Activated naive CD4-positive, alpha-beta T cell (primary cell): ENCODE data around the gene SEC24C.
"Not testable (repeated sequence)": the region's sequence is repeated elsewhere in the genome, so short reads cannot be mapped to it uniquely, and the experiment has no call there.

Experiments
- DNase-seq, 4 experiments: peaks; one replicate each; lab custom pipeline; 2025; lab: John Stamatoyannopoulos, UW

SEC24C gene

GRCh38 chr10:73772281-73773151, 28.3 kb downstream of the SEC24C start:
- DNase-seq, result peak; percentile 55 to 82 (median 66)

DNA sequence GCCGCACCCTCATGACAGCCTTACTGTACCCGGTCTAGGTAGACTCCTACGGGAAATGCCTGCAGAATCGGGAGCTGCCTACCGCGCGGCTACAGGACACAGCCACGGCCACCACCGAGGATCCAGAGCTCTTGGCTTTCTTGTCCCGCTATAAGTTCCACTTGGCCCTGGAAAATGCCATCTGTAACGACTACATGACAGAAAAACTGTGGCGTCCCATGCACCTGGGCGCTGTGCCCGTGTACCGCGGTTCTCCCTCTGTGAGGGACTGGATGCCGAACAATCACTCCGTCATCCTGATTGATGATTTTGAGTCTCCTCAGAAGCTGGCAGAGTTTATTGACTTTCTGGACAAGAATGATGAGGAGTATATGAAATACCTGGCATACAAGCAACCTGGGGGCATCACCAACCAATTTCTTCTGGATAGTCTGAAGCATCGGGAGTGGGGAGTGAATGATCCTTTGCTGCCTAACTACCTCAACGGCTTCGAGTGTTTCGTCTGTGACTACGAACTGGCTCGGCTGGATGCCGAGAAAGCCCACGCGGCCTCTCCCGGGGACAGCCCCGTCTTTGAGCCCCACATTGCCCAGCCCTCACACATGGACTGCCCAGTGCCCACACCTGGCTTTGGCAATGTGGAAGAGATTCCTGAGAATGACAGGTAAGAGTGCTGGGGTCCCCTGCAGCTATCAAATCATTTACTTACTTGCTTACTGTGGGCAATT, 29.1 kb downstream of the SEC24C start:
- peak in 1 of 4 experiments; percentile 12 for DNase-seq

- DNase-seq, result no peak
Observed at GRCh38 chr10:73774637-73775036, 30.5 kb downstream of the SEC24C start.

- no peak for DNase-seq
Observed at GRCh38 chr10:73779018-73779417, 34.8 kb downstream of the SEC24C start.

DNA sequence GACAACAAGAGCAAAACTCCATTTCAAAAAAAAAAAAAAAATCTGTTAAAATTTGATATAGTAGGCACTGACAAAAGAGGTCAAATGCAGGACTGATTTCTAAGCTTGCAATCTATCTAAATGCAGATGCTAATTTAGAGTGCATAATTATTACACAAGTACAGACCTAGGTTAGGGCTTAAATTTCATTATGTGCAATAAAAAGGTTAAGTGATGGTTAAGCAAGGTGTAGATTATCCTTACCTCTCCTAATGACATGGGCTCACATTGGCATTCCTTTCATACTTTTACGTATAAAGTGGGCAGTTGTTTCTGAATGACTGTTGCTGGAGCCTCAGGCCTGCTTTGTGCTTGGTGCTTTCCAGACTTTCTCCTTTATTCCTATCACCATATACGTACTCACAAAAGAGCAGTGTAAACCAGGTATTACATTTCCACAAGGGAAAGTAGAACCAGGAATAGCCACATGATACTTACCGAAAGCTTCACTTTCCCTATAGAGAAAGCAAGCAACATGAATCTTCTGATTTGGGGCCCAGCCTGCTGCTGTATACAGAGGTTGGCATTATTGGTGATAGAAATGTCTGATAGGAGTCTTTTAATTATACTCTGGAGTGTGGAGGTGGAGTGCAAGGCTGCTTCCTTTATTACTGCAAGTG, 35.5 kb downstream of the SEC24C start:
- DNase-seq, result no peak

- no peak for DNase-seq
Observed at GRCh38 chr10:73780301-73780700, 36.1 kb downstream of the SEC24C start.

DNA sequence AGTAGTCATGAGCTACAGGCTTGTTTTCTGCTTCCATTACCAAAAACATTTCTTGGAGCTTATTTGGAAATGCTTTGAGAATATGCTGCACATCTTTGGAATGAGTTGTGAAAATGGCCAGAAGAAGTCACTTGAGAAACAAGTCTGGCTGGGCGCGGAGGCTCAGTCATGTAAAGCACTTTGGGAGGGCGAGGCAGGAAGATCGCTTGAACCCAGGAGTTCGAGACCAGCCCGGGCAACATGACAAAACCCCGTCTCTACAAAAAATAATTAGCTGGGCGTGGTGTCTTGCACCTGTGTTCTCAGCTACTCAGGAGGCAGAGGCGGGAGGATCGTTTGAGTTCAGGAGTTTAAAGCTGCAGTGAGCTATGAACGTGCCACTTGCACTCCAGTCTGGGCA, 36.8 kb downstream of the SEC24C start:
- no peak for DNase-seq

GRCh38 chr10:73781548-73781878, 37.3 kb downstream of the SEC24C start:
- DNase-seq, result no peak

DNA sequence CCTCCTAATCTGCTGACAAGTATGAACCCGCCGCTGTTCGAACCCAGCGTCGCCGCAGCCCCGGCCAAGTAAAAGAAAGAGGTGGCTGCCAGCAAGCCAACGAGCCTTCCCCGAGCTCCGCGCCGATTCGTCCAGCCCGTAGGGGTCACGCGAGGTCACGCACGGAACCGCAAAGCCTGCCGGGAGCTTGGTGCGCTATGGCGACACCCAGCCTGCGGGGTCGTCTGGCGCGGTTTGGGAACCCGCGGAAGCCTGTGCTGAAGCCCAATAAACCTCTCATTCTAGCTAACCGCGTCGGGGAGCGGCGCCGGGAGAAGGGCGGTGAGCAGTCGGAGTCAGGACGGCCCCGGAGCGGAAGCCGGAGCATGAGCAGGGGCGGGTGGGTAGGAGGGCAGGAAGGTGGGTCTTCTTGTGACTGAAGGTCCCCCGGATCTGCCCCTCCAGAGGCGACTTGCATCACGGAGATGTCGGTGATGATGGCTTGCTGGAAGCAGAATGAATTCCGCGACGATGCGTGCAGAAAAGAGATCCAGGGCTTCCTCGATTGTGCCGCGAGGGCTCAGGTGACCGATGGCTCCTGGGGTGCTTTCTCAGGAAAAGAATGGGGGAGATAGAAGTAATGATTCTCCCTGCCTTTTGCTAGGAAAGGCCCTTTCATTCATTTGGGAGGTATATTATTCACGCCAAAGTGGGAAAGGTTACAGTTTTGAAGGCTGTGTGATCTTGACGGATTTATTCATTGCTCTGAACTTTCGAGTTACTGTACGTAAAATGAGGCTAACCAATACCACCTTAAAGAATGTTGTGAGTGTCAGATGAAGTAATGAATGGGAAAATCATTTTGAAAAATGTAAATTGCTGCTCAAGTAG, 37.9 kb downstream of the SEC24C start, which contains the start of gene CHCHD1:
Gene CHCHD1, plus strand, starts transcription at position 170 of the 870 bp plus-strand sequence. Its CDS starts 28 bp downstream, at position 198.
- DNase-seq, result peak; percentile 74 to 89 (median 82)

DNA sequence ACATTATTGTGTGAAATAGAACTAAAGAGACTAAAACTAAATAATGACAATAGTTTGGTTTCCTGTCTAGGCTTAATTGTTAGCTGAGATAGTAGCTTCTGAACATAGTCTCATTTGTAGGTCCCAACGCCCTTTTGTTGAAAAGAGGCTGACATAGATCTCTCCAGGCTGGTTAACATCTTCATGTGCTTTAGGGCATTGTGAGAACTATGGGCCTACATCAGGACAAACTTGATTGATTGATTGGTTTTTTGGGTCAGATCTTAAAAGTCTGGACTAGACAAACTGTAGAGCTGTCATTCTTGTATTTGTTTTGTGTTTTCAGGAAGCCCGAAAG, 38.5 kb downstream of the SEC24C start:
- no peak for DNase-seq

DNA sequence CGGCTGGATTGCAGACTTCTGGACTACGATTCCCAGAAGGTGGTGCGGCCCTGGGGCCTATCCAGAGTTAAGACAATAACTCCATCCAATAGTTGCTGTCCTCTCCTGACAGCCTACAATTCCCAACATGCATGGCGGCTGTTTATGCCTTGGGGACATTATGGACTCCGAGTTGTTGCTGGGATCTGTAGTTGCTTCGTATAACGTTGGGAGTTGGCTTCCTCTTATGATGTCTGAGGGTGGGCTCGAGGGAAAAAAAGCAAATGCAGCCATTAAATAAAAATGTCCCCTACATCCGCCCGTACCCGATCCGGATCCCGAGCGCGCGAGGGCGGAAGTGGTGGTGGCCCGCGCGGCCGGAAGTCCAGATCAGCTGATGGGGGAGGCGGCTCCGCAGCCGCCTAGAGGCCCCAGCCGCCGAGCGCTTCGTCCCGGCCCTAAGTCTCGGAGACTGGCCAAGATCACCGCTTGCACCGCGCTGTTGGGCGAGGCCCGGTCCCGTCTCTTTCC, 41.1 kb downstream of the SEC24C start, which contains the start of gene ZSWIM8:
Gene ZSWIM8, plus strand, starts transcription at position 396 of the 510 bp plus-strand sequence. CDS start 273 bp downstream, outside the sequence.
- peak; percentile 52 to 77 (median 66) for DNase-seq

DNA sequence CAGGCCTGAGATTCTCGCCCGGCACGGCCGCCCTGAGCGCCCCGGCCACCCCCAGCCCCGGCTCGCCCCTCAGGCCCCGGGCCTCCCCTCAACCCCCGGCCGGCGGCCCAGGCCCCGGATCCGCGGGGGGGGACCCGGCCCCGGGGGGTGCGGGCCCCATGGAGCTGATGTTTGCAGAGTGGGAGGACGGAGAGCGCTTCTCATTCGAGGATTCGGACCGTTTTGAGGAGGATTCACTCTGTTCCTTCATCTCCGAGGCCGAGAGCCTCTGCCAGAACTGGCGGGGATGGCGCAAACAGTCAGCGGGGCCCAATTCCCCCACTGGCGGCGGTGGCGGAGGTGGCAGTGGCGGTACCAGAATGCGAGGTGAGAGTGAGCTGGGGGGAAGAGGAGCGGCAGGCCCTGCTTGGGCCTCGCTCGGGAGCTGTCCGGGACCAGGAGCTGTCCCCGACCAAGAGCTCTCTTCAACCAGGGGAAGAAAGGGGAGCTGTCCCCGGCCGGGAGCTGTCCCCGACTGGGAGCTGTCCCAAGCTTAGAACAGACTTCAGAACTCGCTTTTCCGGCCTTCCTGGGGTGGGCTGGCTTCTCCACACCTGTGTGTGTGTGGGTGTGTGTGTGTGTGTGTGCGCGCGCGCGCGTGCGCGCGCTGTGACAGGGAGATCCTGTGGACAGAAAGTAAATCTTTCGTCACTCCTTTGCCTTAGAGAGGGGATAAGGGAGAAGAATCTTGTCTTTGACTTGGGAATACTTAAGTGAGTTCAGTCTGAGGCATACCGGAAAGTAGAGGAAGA, 41.7 kb downstream of the SEC24C start:
- peak in 2 of 4 experiments; percentile 43 to 44 for DNase-seq

DNA sequence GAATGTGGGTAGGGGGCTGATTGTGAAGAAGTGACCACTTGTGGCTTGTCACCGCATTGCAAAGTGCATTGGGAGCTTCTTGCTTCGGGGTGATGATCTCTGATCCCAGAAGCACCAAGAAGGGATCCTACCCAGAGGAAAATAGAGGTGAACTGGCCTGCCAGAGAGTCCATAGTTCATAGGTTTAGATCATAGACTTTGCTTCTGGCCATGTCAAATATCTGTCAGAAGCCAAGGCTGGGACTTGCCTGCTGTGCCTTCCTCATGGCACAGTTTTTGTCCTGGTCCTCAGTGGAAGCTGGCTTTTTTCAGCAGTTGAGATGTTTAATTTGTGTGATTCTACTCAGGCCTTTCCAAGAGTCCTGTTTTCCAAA, 42.3 kb downstream of the SEC24C start:
- DNase-seq, result no peak

GRCh38 chr10:73787031-73787800, 43.0 kb downstream of the SEC24C start:
- not testable (repeated sequence) for DNase-seq

GRCh38 chr10:73788864-73789658, 44.9 kb downstream of the SEC24C start:
- no peak for DNase-seq

GRCh38 chr10:73789659-73790055, 45.5 kb downstream of the SEC24C start:
- DNase-seq, result no peak

DNA sequence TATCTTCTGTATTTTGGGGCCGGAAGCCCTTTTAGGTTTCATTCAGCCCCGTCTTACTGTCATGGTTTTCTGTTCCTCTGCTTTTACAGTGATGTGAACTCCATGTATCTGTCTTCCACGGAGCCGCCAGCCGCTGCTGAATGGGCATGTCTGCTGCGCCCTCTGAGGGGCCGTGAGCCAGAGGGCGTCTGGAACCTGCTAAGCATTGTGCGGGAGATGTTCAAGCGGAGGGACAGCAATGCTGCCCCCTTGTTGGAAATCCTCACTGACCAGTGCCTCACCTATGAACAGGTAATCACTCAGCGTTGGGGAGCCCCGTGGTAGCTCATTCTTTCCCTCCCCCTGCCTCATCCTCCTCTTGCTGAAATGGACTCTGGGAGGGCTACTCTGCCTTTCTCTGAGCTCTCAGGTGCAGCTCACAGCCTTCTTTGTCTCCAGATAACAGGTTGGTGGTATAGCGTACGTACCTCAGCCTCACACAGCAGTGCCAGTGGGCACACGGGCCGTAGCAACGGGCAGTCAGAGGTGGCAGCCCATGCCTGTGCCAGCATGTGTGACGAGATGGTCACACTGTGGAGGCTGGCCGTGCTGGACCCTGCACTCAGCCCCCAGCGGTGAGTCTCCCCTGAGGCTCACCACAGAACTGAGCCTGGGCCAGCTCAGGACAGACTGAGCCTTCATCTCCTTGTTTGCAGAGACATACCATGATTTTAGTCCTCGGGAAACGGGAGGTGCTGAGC, 46.9 kb downstream of the SEC24C start:
- DNase-seq, result no peak

DNA sequence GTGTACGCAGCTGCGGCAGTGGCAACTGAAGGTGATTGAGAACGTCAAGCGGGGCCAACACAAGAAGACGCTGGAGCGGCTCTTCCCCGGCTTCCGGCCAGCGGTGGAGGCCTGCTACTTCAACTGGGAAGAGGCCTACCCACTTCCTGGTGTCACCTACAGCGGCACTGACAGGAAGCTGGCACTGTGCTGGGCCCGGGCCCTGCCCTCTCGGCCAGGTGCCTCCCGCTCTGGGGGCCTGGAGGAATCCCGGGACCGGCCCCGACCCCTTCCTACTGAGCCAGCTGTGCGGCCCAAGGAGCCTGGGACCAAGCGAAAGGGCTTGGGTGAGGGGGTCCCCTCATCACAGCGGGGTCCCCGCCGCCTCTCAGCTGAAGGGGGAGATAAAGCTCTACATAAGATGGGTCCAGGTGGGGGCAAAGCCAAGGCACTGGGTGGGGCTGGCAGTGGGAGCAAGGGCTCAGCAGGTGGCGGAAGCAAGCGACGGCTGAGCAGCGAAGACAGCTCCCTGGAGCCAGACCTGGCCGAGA, 47.8 kb downstream of the SEC24C start:
- no peak for DNase-seq
